ENCODE measurements around the gene ITGA2. TPM values are rescaled to one million over a fixed set of nuclear protein-coding genes. Genes with fewer than 3 reads are reported as not detected.
A peak's percentile ranks its signal among the peaks of the same experiment; 100 is the strongest.

The ITGA2 gene
- total RNA-seq, 1 experiment from 2014 or later, result 36.7 TPM

- POLR2A ChIA-PET (ENCODE audit: unreplicated experiment), result no interaction called here
- H3K9ac ChIP-seq (ENCODE audit: low read length), result no peak overlapping the region
- H3K79me2 ChIP-seq (ENCODE audit: low read length), result no peaks in the 10 kb centered on the region
- no peaks in the 10 kb centered on the region for H3K9me2 ChIP-seq (replicated peaks; ENCODE audit: low read length)
- no peaks in the 10 kb centered on the region for H3K27me3 ChIP-seq (ENCODE audit: low read length)
- DNase-seq, result no peak
- no peaks in the 10 kb centered on the region for H3K9me3 ChIP-seq (ENCODE audit: low read length)
- intact Hi-C loops (cut with micrococcal nuclease), result loop anchor here (10.0 kb wide), 1 partner anchor 307 kb away; the partner anchor contains the start of genes ITGA1 and PELO
- no peak; the same call in 1 of the 2 replicates for ATAC-seq
- H3K4me2 ChIP-seq (ENCODE audit: low read length), result no peak overlapping the region
- TF ChIP-seq EZH2phosphoT487 (IDR thresholded peaks at IDR 0.05; ENCODE audit: borderline replicate concordance, low read length) (no peak), EZH2 (IDR thresholded peaks at IDR 0.05; ENCODE audit: low read length, unreplicated experiment) (no peak)
- TF ChIP-seq, protein P1, sequence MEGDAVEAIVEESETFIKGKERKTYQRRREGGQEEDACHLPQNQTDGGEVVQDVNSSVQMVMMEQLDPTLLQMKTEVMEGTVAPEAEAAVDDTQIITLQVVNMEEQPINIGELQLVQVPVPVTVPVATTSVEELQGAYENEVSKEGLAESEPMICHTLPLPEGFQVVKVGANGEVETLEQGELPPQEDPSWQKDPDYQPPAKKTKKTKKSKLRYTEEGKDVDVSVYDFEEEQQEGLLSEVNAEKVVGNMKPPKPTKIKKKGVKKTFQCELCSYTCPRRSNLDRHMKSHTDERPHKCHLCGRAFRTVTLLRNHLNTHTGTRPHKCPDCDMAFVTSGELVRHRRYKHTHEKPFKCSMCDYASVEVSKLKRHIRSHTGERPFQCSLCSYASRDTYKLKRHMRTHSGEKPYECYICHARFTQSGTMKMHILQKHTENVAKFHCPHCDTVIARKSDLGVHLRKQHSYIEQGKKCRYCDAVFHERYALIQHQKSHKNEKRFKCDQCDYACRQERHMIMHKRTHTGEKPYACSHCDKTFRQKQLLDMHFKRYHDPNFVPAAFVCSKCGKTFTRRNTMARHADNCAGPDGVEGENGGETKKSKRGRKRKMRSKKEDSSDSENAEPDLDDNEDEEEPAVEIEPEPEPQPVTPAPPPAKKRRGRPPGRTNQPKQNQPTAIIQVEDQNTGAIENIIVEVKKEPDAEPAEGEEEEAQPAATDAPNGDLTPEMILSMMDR (conservative IDR thresholded peaks at IDR 0.05; ENCODE audit: low read depth, low read length), result no peak
- H3K27ac ChIP-seq (ENCODE audit: low read length), result no peak overlapping the region
- H2AFZ ChIP-seq (ENCODE audit: low read length), result no peak overlapping the region
- peaks cover 11% of the 10 kb centered on the region; the same call in 1 of the 2 replicates for H3K4me1 ChIP-seq (ENCODE audit: insufficient read depth, low read length)
- no peak overlapping the region for H3K4me3 ChIP-seq (ENCODE audit: low read length)
- BruUV-seq (replicated peaks), result no TSS peak
- H3F3A ChIP-seq (ENCODE audit: low read length, unreplicated experiment), result no peaks in the 10 kb centered on the region
- CTCF ChIA-PET, result no interaction called here
- H3K36me3 ChIP-seq (ENCODE audit: low read depth, low read length), result peaks cover 43% of the 10 kb centered on the region
- H4K20me1 ChIP-seq (ENCODE audit: low read length), result no peaks in the 10 kb centered on the region
Observed at GRCh38 chr5:53092242-53092641, 103.1 kb downstream of the ITGA2 start.

- Histone ChIP-seq H3K9me3 (ENCODE audit: low read length) (no peaks in the 10 kb centered on the region), H4K20me1 (ENCODE audit: low read length) (no peaks in the 10 kb centered on the region), H3K4me1 (ENCODE audit: insufficient read depth, low read length) (peaks cover 11% of the 10 kb centered on the region; the same call in 1 of the 2 replicates), H3K4me3 (ENCODE audit: low read length) (no peak overlapping the region), H3K27me3 (ENCODE audit: low read length) (no peaks in the 10 kb centered on the region), H3K4me2 (ENCODE audit: low read length) (no peak overlapping the region), H3F3A (ENCODE audit: low read length, unreplicated experiment) (no peaks in the 10 kb centered on the region), H3K9ac (ENCODE audit: low read length) (no peak overlapping the region), H3K79me2 (ENCODE audit: low read length) (no peaks in the 10 kb centered on the region), H3K27ac (ENCODE audit: low read length) (no peak overlapping the region), H2AFZ (ENCODE audit: low read length) (no peak overlapping the region), H3K9me2 (replicated peaks; ENCODE audit: low read length) (no peaks in the 10 kb centered on the region), H3K36me3 (ENCODE audit: low read depth, low read length) (peaks cover 46% of the 10 kb centered on the region)
- no peak for TF ChIP-seq EZH2 (IDR thresholded peaks at IDR 0.05; ENCODE audit: low read length, unreplicated experiment)
- TF ChIP-seq EZH2phosphoT487 (IDR thresholded peaks at IDR 0.05; ENCODE audit: borderline replicate concordance, low read length), result no peak
- TF ChIP-seq, protein P1 (conservative IDR thresholded peaks at IDR 0.05; ENCODE audit: low read depth, low read length), result no peak
- intact Hi-C loops (cut with micrococcal nuclease), result loop anchor here (5.0 to 10.0 kb wide), 2 partner anchors 108 to 310 kb away; partner anchors contain the start of genes ITGA1, ITGA2 and PELO
- ATAC-seq, result no peak
- no TSS peak for BruUV-seq (replicated peaks)
- POLR2A ChIA-PET (ENCODE audit: unreplicated experiment), result no interaction called here
- no peak for DNase-seq
- CTCF ChIA-PET, result no interaction called here
Observed at GRCh38 chr5:53095217-53095616, 106.1 kb downstream of the ITGA2 start.

DNA sequence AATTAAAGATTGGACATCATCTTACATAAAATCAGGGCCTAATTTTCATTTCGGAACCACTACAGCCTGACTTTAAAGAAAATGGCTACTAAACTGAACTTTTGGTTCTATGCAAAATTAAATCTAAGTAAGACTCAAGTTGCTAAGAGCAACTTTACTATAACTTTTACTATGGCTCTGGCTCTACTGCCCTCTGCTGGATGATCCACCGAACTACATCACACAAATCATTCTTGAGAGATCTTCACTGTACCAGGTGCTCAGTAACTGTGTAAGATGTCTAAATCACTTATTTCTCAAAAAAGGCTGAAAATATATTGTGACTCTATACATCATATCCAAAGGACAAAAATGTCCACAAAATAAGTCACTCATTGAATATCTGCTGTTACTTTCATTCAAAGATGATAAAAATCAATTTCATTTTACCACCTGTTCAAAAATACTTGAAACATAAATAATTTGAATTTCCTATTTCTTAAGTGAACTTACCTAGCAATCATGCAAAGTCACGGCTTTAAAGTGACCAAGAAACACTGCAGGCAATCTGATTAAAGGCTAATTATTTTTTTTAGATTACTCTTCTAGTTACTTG lies 106.9 kb downstream of the ITGA2 start:
- no peak overlapping the region for H3K4me2 ChIP-seq (ENCODE audit: low read length)
- peaks cover 43% of the 10 kb centered on the region for H3K36me3 ChIP-seq (ENCODE audit: low read depth, low read length)
- no peaks in the 10 kb centered on the region for H3K9me3 ChIP-seq (ENCODE audit: low read length)
- peaks cover 8% of the 10 kb centered on the region; the same call in 1 of the 2 replicates for H3K4me1 ChIP-seq (ENCODE audit: insufficient read depth, low read length)
- TF ChIP-seq EZH2 (IDR thresholded peaks at IDR 0.05; ENCODE audit: low read length, unreplicated experiment), result no peak
- TF ChIP-seq, protein P1 (conservative IDR thresholded peaks at IDR 0.05; ENCODE audit: low read depth, low read length), result peak; percentile 87
- H3F3A ChIP-seq (ENCODE audit: low read length, unreplicated experiment), result no peaks in the 10 kb centered on the region
- no peak overlapping the region for H3K27ac ChIP-seq (ENCODE audit: low read length)
- no peak overlapping the region for H3K4me3 ChIP-seq (ENCODE audit: low read length)
- H3K9ac ChIP-seq (ENCODE audit: low read length), result no peak overlapping the region
- no peaks in the 10 kb centered on the region for H3K27me3 ChIP-seq (ENCODE audit: low read length)
- H3K9me2 ChIP-seq (replicated peaks; ENCODE audit: low read length), result no peaks in the 10 kb centered on the region
- DNase-seq (peak; percentile 80), ATAC-seq (peak; percentile 41)
- CTCF ChIA-PET, result interaction anchor here (1.0 kb wide), 1 partner anchor 148 kb away, joined by 3 read pairs; no protein-coding TSS in a partner anchor
- no peak overlapping the region for H2AFZ ChIP-seq (ENCODE audit: low read length)
- no TSS peak for BruUV-seq (replicated peaks)
- no peaks in the 10 kb centered on the region for H3K79me2 ChIP-seq (ENCODE audit: low read length)
- no peaks in the 10 kb centered on the region for H4K20me1 ChIP-seq (ENCODE audit: low read length)
- POLR2A ChIA-PET (ENCODE audit: unreplicated experiment), result no interaction called here
- intact Hi-C loops (cut with micrococcal nuclease), result loop anchor here (1.0 to 10.0 kb wide), 3 partner anchors 109 to 311 kb away; partner anchors contain the start of genes ITGA1, ITGA2 and PELO
